K562 (cell line): ENCODE data around the gene IL15RA. TPM values are rescaled to one million over a fixed set of nuclear protein-coding genes. Genes with fewer than 3 reads are reported as not detected.

Experiments
- HDAC8 ChIP-seq: fragments of 450-650 bp; IDR thresholded peaks from 2 replicates; pipeline ENCODE4 v1.6.1; 2016; ENCODE audit warnings: mild to moderate bottlenecking, missing genetic modification characterization, moderate library complexity, missing compliant biosample characterization
- KLF16 ChIP-seq: IDR thresholded peaks from 2 replicates; pipeline ENCODE4 v1.6.1; 2016; ENCODE audit warnings: antibody characterized with exemption
- THRB ChIP-seq: fragments of 450-650 bp; formaldehyde crosslinking; conservative IDR thresholded peaks from 2 replicates; pipeline ENCODE4 v1.4.0; 2022; ENCODE audit warnings: mild to moderate bottlenecking, missing genetic modification characterization
- ZNF184 ChIP-seq: sonication (generic); formaldehyde crosslinking; IDR thresholded peaks from 2 replicates; pipeline ENCODE4 v1.5.0; 2020; ENCODE audit warnings: missing genetic modification reagents
- ZNF407 ChIP-seq: fragments of 450-650 bp; IDR thresholded peaks from 2 replicates; pipeline ENCODE4 v1.6.1; 2016; ENCODE audit warnings: low read depth
- polyA plus RNA-seq, 8 experiments: library from polyadenylated mRNA; depleted of rRNA in 4 of 8; stranded (reverse) in 5 of 8; unstranded in 3 of 8; fragments of >200 nt; fragmentation: Nextera tagmentation in 2 of 8; fragmentation: Illumina TruSeq in 1 of 8; extraction: Ambion mirVana in 2 of 8; extraction: Trizol in 1 of 8; gene quantifications; 2 replicates each; pipeline versions ENCODE4 v1.2.1 to v1.2.3, GENCODE V29; 2011 to 2014; ENCODE audit warnings: inconsistent platforms in 1 of 8, missing spikeins in 1 of 8
- total RNA-seq, 7 experiments: library from RNA; depleted of rRNA in 6 of 7; stranded (reverse); fragments of >200 nt in 6 of 7; fragmentation: Illumina TruSeq in 2 of 7; extraction: Trizol in 2 of 7; gene quantifications; 2 replicates each; pipeline versions ENCODE4 v1.2.1 to v1.2.3, GENCODE V29; 2011 to 2021; ENCODE audit warnings: low replicate concordance in 1 of 7

IL15RA gene
- total and polyA plus RNA-seq, 9 of the 15 experiments (the other 6 are each of a cell fraction or from before 2014, with no cell fraction given), result 1.2 to 11.7 (median 8.0) TPM

DNA sequence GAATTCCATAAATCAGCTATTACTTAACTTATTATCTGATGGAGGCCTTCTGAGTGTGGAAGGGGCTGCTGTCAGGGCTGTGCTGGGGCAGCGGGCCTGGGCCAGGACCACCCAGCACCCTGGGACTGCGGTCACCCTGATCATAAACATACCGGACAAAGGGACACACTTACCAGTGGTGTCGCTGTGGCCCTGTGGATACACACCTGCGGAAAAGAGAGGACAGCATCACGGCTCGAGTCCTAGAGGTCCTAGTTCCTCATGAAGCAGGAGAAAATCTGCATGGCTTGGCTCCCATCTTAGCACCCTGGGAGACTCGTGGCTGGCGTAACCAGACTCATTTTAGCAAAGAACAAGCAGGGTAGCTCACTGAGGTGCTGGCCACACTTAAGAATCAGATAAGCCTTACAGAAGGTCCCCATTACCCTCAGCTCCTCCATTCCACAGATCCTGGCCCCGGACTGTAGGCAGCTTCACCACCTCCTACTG lies 17.7 kb downstream of the IL15RA start (continued):
- TF ChIP-seq ZNF407, result no peak
- no peak for TF ChIP-seq HDAC8 (tag)
- no peak for TF ChIP-seq THRB (CRISPR knock-in tag)
- TF ChIP-seq KLF16, result no peak
- TF ChIP-seq ZNF184 (CRISPR knock-in tag), result no peak
